SJCRH30 (cell line): Measurements from ENCODE around the gene TMCC1. TPM values are rescaled to one million over a fixed set of nuclear protein-coding genes. Genes with fewer than 3 reads are reported as not detected.

ENCODE experiments used
- DNase-seq, 2 experiments: peaks; one replicate each; pipeline ENCODE4 v3.0.0-alpha.2; 2015 to 2020
- H3K27ac ChIP-seq: fragments of 250-450 bp; sonication (Bioruptor Pico); 2 replicates; pipeline ENCODE4 v1.5.1; 2020; ENCODE audit warnings: mild to moderate bottlenecking, moderate library complexity
- H3K27me3 ChIP-seq: fragments of 250-450 bp; sonication (Bioruptor Pico); 2 replicates; pipeline ENCODE4 v1.5.1; 2020; ENCODE audit warnings: mild to moderate bottlenecking, moderate library complexity
- H3K36me3 ChIP-seq: fragments of 250-450 bp; sonication (Bioruptor Pico); 2 replicates; pipeline ENCODE4 v1.5.1; 2020; ENCODE audit warnings: mild to moderate bottlenecking, moderate library complexity
- H3K4me1 ChIP-seq: fragments of 250-450 bp; sonication (Bioruptor Pico); 2 replicates; pipeline ENCODE4 v1.5.1; 2020; ENCODE audit warnings: mild to moderate bottlenecking, moderate library complexity
- H3K4me3 ChIP-seq: fragments of 250-450 bp; sonication (Bioruptor Pico); 2 replicates; pipeline ENCODE4 v1.5.1; 2020; ENCODE audit warnings: mild to moderate bottlenecking, moderate library complexity
- H3K9me3 ChIP-seq: fragments of 250-450 bp; sonication (Bioruptor Pico); replicated peaks from 2 replicates; pipeline ENCODE4 v1.5.1; 2020; ENCODE audit warnings: mild to moderate bottlenecking, moderate library complexity
- total RNA-seq: library from RNA; depleted of rRNA; stranded (reverse); fragments of >200 nt; shearing (Covaris generic); gene quantifications from 2 replicates; pipeline ENCODE4 v1.2.3, GENCODE V29; 2014

TMCC1 gene
- total RNA-seq, 1 experiment from 2014 or later = 22.1 TPM

GRCh38 chr3:129794311-129795185 lies 99.0 kb downstream of the TMCC1 start:
- Histone ChIP-seq H3K27me3 (no peaks in the 10 kb centered on the region), H3K9me3 (no peaks in the 10 kb centered on the region), H3K4me3 (peak overlapping the region; percentile 38), H3K27ac (peak overlapping the region; percentile 56), H3K4me1 (peaks cover 14% of the 10 kb centered on the region), H3K36me3 (no peaks in the 10 kb centered on the region)
- peak; percentile 68 to 74 for DNase-seq

- Histone ChIP-seq H3K4me3 (peak overlapping the region; percentile 38), H3K9me3 (no peaks in the 10 kb centered on the region), H3K27ac (peak overlapping the region; percentile 56), H3K36me3 (no peaks in the 10 kb centered on the region), H3K27me3 (no peaks in the 10 kb centered on the region), H3K4me1 (peaks cover 14% of the 10 kb centered on the region)
- peak; percentile 38 to 65 for DNase-seq
Measured at GRCh38 chr3:129793942-129794310, 99.6 kb downstream of the TMCC1 start.

GRCh38 chr3:129793319-129793718 lies 100.2 kb downstream of the TMCC1 start:
- no peak for DNase-seq
- Histone ChIP-seq H3K4me1 (peaks cover 14% of the 10 kb centered on the region), H3K9me3 (no peaks in the 10 kb centered on the region), H3K27me3 (no peaks in the 10 kb centered on the region), H3K36me3 (no peaks in the 10 kb centered on the region), H3K4me3 (peak overlapping the region; percentile 38), H3K27ac (no peak overlapping the region; the same call in 1 of the 2 replicates)

GRCh38 chr3:129783470-129783869 lies 110.0 kb downstream of the TMCC1 start:
- Histone ChIP-seq H3K9me3 (no peaks in the 10 kb centered on the region), H3K27ac (no peak overlapping the region), H3K4me3 (no peak overlapping the region), H3K4me1 (no peaks in the 10 kb centered on the region), H3K36me3 (peaks cover 3% of the 10 kb centered on the region; the same call in 1 of the 2 replicates), H3K27me3 (no peaks in the 10 kb centered on the region)
- DNase-seq = no peak

GRCh38 chr3:129778871-129779270 lies 114.6 kb downstream of the TMCC1 start:
- Histone ChIP-seq H3K27me3 (no peaks in the 10 kb centered on the region), H3K4me1 (peaks cover 6% of the 10 kb centered on the region; the same call in 1 of the 2 replicates), H3K36me3 (0 out of 2 replicates have a peak, but pooled peaks cover 10% of the 10 kb centered on the region), H3K4me3 (no peak overlapping the region), H3K9me3 (no peaks in the 10 kb centered on the region), H3K27ac (no peak overlapping the region)
- DNase-seq = no peak

GRCh38 chr3:129777806-129778205 lies 115.7 kb downstream of the TMCC1 start:
- Histone ChIP-seq H3K9me3 (no peaks in the 10 kb centered on the region), H3K4me1 (peaks cover 6% of the 10 kb centered on the region; the same call in 1 of the 2 replicates), H3K27me3 (no peaks in the 10 kb centered on the region), H3K36me3 (0 out of 2 replicates have a peak, but pooled peaks cover 10% of the 10 kb centered on the region), H3K4me3 (no peak overlapping the region), H3K27ac (no peak overlapping the region)
- DNase-seq = no peak

- 0 out of 2 replicates have a peak, but pooled peaks cover 10% of the 10 kb centered on the region for H3K36me3 ChIP-seq
- H3K4me3 ChIP-seq = no peak overlapping the region
- H3K27me3 ChIP-seq = no peaks in the 10 kb centered on the region
- H3K4me1 ChIP-seq = peaks cover 6% of the 10 kb centered on the region; the same call in 1 of the 2 replicates
- H3K27ac ChIP-seq = no peak overlapping the region
- H3K9me3 ChIP-seq = no peaks in the 10 kb centered on the region
- no peak for DNase-seq
Measured at GRCh38 chr3:129775870-129776269, 117.6 kb downstream of the TMCC1 start.

GRCh38 chr3:129773691-129774663 lies 119.5 kb downstream of the TMCC1 start:
- no peak overlapping the region for H3K27ac ChIP-seq
- no peak for DNase-seq
- no peaks in the 10 kb centered on the region for H3K9me3 ChIP-seq
- H3K4me1 ChIP-seq = peaks cover 6% of the 10 kb centered on the region; the same call in 1 of the 2 replicates
- no peak overlapping the region for H3K4me3 ChIP-seq
- H3K36me3 ChIP-seq = 0 out of 2 replicates have a peak, but pooled peaks cover 6% of the 10 kb centered on the region
- H3K27me3 ChIP-seq = no peaks in the 10 kb centered on the region

- Histone ChIP-seq H3K4me1 (no peaks in the 10 kb centered on the region), H3K36me3 (0 out of 2 replicates have a peak, but pooled peaks cover 6% of the 10 kb centered on the region), H3K9me3 (no peaks in the 10 kb centered on the region), H3K27ac (no peak overlapping the region), H3K27me3 (no peaks in the 10 kb centered on the region), H3K4me3 (no peak overlapping the region)
- DNase-seq = no peak
Measured at GRCh38 chr3:129770604-129771003, 122.9 kb downstream of the TMCC1 start.

- H3K27me3 ChIP-seq = no peaks in the 10 kb centered on the region
- H3K36me3 ChIP-seq = 0 out of 2 replicates have a peak, but pooled peaks cover 3% of the 10 kb centered on the region
- H3K27ac ChIP-seq = no peak overlapping the region
- no peak overlapping the region for H3K4me3 ChIP-seq
- no peaks in the 10 kb centered on the region for H3K4me1 ChIP-seq
- H3K9me3 ChIP-seq = no peaks in the 10 kb centered on the region
- no peak for DNase-seq
Measured at GRCh38 chr3:129769616-129770015, 123.9 kb downstream of the TMCC1 start.

GRCh38 chr3:129768728-129769127 lies 124.8 kb downstream of the TMCC1 start:
- Histone ChIP-seq H3K36me3 (no peaks in the 10 kb centered on the region), H3K4me1 (no peaks in the 10 kb centered on the region), H3K27me3 (no peaks in the 10 kb centered on the region), H3K27ac (no peak overlapping the region), H3K9me3 (no peaks in the 10 kb centered on the region), H3K4me3 (no peak overlapping the region)
- DNase-seq = no peak

- no peaks in the 10 kb centered on the region for H3K36me3 ChIP-seq
Measured at GRCh38 chr3:129766135-129766534, 127.4 kb downstream of the TMCC1 start.

GRCh38 chr3:129764090-129764489 lies 129.4 kb downstream of the TMCC1 start:
- no peaks in the 10 kb centered on the region for H3K4me1 ChIP-seq
- no peaks in the 10 kb centered on the region for H3K27me3 ChIP-seq
- no peaks in the 10 kb centered on the region for H3K9me3 ChIP-seq
- no peak overlapping the region for H3K4me3 ChIP-seq
- no peak overlapping the region for H3K27ac ChIP-seq
- no peaks in the 10 kb centered on the region; the same call in 1 of the 2 replicates for H3K36me3 ChIP-seq
- DNase-seq = no peak

More at GRCh38 chr3:129766135-129766534, 127.4 kb downstream of the TMCC1 start:
- Histone ChIP-seq H3K27me3 (no peaks in the 10 kb centered on the region), H3K9me3 (no peaks in the 10 kb centered on the region), H3K27ac (no peak overlapping the region), H3K4me3 (no peak overlapping the region), H3K4me1 (no peaks in the 10 kb centered on the region)
- no peak for DNase-seq

- Histone ChIP-seq H3K27me3 (no peaks in the 10 kb centered on the region), H3K9me3 (no peaks in the 10 kb centered on the region), H3K4me1 (no peaks in the 10 kb centered on the region), H3K27ac (no peak overlapping the region), H3K36me3 (no peaks in the 10 kb centered on the region; the same call in 1 of the 2 replicates), H3K4me3 (no peak overlapping the region)
- peak in 1 of 2 experiments; percentile 13 for DNase-seq
Measured at GRCh38 chr3:129758785-129759320, 134.7 kb downstream of the TMCC1 start.
